GM03348 (cell line): ENCODE data around the gene RPLP1.
A peak's percentile ranks its signal among the peaks of the same experiment; 100 is the strongest.

Experiments used
- DNase-seq: peaks from one replicate; pipeline ENCODE4 v3.0.0; 2012; ENCODE audit warnings: low spot score

RPLP1 gene

DNA sequence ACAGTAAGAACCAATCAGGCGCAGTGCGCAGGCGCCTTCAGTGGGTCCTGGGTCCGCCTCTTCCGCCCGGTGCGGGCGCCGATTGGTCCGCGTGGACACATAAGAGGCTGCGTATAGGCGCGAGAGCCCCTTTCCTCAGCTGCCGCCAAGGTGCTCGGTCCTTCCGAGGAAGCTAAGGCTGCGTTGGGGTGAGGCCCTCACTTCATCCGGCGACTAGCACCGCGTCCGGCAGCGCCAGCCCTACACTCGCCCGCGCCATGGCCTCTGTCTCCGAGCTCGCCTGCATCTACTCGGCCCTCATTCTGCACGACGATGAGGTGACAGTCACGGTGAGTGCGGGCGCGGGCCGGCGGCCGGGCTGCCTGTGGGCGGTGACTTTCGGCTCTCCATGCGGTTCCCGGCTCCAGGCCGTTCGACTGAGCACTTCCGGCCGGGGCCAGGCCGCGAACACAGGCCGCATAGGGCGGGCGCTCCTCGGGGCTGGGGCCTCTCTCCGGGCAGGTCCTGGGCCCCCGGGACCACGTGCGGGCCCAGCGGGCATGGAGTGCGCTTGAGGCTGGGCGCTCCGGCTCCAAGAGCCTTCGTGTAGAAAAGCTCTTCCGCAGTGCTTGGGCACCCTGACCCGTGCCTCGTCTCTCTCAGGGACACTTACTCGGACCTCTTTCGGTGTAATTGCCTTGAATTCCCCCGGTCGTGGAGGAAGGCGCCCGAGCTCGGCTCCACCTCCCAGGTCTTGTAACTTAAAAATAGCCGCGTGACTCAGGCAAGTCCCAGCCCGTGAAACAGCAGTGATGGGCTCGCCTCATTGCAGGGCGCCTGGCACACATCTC, at the start of gene RPLP1:
Gene RPLP1 (plus strand): TSS at position 127 of the 830 bp plus-strand sequence. CDS start 131 bp downstream, at position 258.
- DNase-seq: peak; percentile 98

DNA sequence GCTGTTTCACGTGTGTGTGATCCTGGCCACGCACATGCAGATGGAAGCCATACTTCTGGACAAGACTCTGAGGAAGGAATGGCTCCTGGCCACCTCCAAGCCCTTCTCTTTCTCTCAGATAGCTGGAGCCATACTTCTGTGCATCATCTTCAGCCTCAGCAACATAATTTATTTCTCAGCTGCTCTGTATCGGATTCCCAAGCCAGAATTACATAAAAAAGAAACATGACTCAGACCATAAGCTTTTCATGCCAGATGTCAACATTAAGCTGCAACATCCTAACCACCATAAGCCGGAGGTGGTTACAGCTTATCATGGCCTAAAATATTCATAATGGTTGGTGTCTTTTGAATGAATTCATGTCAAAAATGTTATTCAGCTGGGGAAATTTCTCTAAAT, 49.0 kb upstream of the RPLP1 start:
- peak; percentile 81 for DNase-seq

DNA sequence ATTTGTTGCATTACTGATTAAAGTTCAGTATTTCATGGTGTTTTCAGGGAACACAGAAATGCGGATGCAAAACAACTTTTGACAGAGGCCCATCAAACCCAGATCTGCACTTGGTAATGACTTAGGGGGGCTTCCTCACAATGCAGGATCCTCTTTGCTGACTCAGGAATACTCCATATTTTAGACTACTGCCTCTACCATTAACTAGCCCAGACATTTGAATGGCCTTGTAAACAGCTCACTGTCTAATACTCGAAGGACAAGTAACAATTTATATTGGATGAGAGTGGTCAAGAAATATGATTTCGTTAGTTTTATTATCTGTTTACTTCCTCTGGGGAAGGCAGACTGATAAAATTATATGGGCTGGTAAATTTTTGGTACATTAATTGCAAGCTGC, 47.5 kb upstream of the RPLP1 start:
- DNase-seq: no peak

DNA sequence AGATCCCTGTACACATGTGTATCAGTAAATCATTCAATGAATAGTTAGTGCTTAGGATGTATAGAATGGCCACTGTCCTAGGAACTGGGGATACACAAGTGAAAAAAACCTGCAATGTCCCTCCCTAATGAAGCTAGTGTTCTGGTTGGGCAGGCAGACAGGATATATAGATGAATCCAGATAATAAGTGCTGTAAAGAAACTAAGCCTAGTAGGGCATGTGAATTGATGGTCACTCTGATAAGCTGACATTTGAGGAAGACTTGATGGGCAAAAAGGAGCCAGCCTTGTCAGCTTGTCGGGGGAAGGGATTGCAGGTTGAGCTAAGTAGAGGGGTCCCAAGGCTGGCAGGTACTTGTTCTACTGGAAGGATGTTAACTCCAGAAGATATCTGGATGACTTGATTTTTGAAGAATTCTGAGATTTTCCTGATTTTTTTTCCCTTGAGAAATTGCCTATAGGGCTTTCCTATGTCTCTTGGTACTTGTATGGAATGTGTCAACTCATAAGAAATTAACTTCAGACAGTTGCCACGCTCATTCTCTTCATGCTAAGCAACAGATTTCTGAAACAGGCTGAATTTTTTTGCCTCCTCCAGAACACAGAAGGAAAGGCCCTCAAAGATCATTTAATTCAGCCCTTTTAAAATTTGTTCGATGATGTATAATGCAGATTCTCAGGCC, 44.8 kb upstream of the RPLP1 start:
- DNase-seq: no peak

DNA sequence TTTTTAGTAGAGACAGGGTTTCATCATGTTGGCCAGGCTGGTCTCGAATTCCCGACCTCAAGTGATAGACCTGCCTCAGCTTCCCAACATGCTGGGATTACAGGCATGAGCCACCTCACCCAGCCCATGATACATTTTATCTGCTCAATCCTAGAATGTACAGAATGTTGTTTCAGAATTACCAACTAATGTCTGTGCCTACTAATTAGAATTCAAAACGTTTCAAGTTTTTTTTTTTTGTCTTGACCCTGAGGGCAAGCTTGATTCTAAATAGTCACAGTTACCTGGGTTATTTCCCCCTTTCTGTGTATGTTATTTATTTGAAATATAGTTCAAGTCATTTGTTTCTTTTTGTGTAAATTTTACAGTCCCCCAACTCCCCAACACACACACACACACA, 43.8 kb upstream of the RPLP1 start:
- no peak for DNase-seq

- no peak for DNase-seq
Measured at GRCh38 chr15:69410248-69410874, 42.3 kb upstream of the RPLP1 start.

DNA sequence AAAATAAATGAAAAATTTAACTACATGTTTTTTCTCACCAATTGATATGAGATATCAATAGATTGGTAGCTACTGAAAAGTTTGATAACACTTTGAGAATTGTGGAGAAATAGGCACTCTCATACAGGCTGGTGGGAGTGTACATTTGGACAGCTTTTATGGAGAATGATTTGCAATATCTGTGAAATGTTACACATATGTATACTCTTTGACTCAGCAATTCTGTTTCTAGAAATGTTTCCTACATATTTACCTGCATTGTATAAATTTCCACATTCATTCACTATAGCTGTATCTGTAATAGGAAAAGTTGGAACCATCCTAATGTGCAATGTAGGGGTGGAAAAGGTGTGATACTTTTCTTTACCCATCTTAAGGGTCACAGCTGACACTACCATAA, 40.3 kb upstream of the RPLP1 start:
- no peak for DNase-seq

DNA sequence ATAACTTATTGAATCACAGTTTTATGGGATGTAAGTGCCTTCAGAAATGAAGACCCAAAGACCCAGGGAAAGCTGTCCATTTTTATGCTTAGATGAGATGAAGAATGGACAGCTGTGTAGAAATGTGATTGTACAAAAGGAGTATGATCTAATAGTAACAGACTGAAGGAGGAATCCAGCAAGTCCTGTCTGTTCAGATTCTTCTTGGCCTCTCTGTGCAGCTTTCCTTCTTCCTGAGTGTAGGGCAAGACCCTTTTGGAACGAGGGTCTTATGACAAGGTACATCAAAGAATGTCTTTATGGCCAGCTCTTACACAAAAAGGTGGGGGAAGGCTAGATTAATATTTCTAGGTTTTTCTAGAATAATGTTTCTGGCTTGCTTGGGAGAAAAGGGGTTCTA, 39.9 kb upstream of the RPLP1 start:
- no peak for DNase-seq

- peak; percentile 97 for DNase-seq
Measured at GRCh38 chr15:69413822-69414700, 38.6 kb upstream of the RPLP1 start, which contains the start of gene KIF23. TSS of gene KIF23 (plus strand) at chr15:69414349. CDS start at chr15:69414466, 117 bp downstream.

DNA sequence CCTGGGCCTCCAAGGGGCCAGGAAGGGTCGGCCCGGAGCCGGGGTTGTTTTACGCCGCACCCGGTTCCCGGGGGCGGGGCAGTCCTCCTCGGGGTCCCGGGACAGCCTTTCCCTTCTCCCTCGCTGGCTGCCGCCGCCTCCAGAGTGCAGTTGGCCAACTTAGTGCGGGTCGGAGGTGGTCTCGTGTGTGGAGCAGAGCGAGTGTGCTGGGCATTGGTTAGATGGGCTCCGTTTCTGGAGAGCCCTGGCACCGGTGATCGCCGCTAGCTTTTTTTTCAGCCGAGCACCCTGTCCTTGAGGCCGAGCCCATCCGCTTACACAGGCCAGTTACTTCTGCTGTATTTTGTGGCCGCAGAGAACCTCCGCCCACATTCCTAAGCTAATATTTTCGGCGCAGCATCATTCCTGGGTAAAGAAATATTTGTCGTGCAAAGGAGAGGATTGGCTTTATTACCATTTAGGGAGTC, 37.9 kb upstream of the RPLP1 start:
- DNase-seq: peak; percentile 88

DNA sequence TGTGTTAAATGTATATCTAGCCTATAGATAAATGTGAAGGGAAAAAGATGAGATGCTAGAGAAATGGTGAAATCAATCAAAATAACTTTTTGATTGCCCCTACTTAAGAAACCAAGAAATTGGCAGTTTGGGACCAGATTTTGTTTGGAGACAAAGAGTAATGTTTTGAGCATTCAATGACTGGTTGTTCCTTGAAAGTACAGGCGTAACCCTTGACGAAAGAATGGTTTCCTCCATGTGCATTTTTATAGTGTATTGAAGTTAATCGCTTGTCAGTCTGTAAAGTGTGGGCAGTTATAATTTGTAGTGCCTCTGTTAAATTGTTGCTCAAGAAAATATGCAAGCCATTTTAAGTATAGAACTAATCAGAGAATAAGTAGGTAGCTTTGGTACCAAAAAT, 37.2 kb upstream of the RPLP1 start:
- DNase-seq: no peak

DNA sequence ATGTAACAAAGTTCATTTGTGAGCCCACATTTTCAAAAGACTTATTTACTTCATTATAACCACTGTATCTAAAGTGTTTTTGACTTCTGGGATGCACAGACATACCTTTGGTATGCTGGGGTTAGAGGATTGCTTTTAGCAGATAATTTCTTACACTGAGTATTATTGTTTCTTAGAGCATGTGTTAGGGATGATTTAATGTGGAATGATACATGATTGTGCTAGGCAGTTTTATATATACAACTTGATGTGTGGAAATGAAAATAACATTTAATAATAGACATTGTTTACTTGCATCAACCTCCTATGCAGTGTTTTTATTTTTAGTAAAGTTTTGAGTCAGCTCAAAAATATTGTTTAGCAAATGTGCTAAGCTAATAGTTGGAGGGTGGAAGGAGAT, 35.0 kb upstream of the RPLP1 start:
- DNase-seq: no peak

- DNase-seq: no peak
Measured at GRCh38 chr15:69421498-69421897, 31.1 kb upstream of the RPLP1 start.

- no peak for DNase-seq
Measured at GRCh38 chr15:69422336-69422895, 30.2 kb upstream of the RPLP1 start.

- DNase-seq: no peak
Measured at GRCh38 chr15:69424001-69424400, 28.6 kb upstream of the RPLP1 start.

GRCh38 chr15:69424748-69425413, 27.7 kb upstream of the RPLP1 start:
- no peak for DNase-seq

DNA sequence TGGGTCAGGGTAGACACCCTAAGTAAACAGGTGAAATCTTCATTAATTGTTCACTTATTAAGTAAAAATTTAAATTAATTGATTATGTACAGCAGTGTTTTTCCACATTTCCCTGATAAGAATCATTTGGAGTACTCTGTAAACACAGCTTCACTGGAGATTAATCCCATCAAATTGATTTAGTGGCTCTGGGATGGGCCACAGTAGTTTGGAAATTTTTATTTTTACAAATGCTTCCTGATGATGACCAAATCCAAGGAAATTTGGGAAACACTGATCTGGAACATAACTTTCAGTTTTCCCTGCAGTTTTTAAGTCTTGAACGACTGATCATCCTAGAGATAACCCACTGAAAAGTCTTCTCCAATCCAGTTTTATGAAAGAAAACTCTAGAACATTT, 18.8 kb upstream of the RPLP1 start:
- DNase-seq: no peak

- no peak for DNase-seq
Measured at GRCh38 chr15:69434238-69434637, 18.4 kb upstream of the RPLP1 start.

GRCh38 chr15:69434679-69435078, 17.9 kb upstream of the RPLP1 start:
- DNase-seq: no peak

GRCh38 chr15:69435985-69436384, 16.6 kb upstream of the RPLP1 start:
- DNase-seq: no peak

- DNase-seq: no peak
Measured at GRCh38 chr15:69436951-69437350, 15.7 kb upstream of the RPLP1 start.
